GM19438 (cell line): Measurements from ENCODE around the gene USP21.
A peak's percentile ranks its signal among the peaks of the same experiment; 100 is the strongest.

Experiments used
- ATAC-seq: cut with Tn5 transposase; IDR thresholded peaks from one replicate; pipeline ENCODE4 v1.9.1; 2021; ENCODE audit warnings: low read depth; ENCODE audit not compliant: unreplicated experiment

Gene USP21

GRCh38 chr1:161190962-161191521 lies 31.7 kb downstream of the USP21 start:
- no peak for ATAC-seq

- ATAC-seq: no peak
Observed at GRCh38 chr1:161191971-161192370, 32.7 kb downstream of the USP21 start.

- ATAC-seq: peak; percentile 58
Observed at GRCh38 chr1:161192476-161193465, 33.5 kb downstream of the USP21 start.

GRCh38 chr1:161193561-161194235 lies 34.4 kb downstream of the USP21 start:
- no peak for ATAC-seq

GRCh38 chr1:161195171-161195570 lies 35.9 kb downstream of the USP21 start:
- ATAC-seq: peak; percentile 54

GRCh38 chr1:161196111-161196510 lies 36.8 kb downstream of the USP21 start:
- ATAC-seq: no peak

GRCh38 chr1:161196521-161197451 lies 37.5 kb downstream of the USP21 start:
- no peak for ATAC-seq

GRCh38 chr1:161197560-161198193 lies 38.4 kb downstream of the USP21 start:
- no peak for ATAC-seq

- no peak for ATAC-seq
Observed at GRCh38 chr1:161198194-161198896, 39.0 kb downstream of the USP21 start.

- no peak for ATAC-seq
Observed at GRCh38 chr1:161198897-161199431, 39.7 kb downstream of the USP21 start, which contains the start of gene ADAMTS4. ADAMTS4 (minus strand) TSS chr1:161199054; CDS start chr1:161198627, 427 bp downstream.

GRCh38 chr1:161199506-161200139 lies 40.3 kb downstream of the USP21 start:
- ATAC-seq: no peak

GRCh38 chr1:161200421-161200991 lies 41.2 kb downstream of the USP21 start:
- ATAC-seq: no peak

GRCh38 chr1:161200992-161201835 lies 41.9 kb downstream of the USP21 start:
- no peak for ATAC-seq

- peak; percentile 97 for ATAC-seq
Observed at GRCh38 chr1:161201836-161202712, 42.8 kb downstream of the USP21 start, which contains the start of gene NDUFS2. NDUFS2 (plus strand) TSS chr1:161202367; CDS start chr1:161202386, 19 bp downstream.

- no peak for ATAC-seq
Observed at GRCh38 chr1:161206411-161207140, 47.3 kb downstream of the USP21 start.
